NCI-H128 (cell line): ENCODE results near the gene DDX49.
"Not testable (repeated sequence)": the region's sequence is repeated elsewhere in the genome, so short reads cannot be mapped to it uniquely, and the experiment has no call there.

ENCODE experiments used
- DNase-seq: peaks from one replicate; lab custom pipeline; 2025; ENCODE audit not compliant: unreplicated experiment; lab: John Stamatoyannopoulos, UW

DDX49 gene

DNA sequence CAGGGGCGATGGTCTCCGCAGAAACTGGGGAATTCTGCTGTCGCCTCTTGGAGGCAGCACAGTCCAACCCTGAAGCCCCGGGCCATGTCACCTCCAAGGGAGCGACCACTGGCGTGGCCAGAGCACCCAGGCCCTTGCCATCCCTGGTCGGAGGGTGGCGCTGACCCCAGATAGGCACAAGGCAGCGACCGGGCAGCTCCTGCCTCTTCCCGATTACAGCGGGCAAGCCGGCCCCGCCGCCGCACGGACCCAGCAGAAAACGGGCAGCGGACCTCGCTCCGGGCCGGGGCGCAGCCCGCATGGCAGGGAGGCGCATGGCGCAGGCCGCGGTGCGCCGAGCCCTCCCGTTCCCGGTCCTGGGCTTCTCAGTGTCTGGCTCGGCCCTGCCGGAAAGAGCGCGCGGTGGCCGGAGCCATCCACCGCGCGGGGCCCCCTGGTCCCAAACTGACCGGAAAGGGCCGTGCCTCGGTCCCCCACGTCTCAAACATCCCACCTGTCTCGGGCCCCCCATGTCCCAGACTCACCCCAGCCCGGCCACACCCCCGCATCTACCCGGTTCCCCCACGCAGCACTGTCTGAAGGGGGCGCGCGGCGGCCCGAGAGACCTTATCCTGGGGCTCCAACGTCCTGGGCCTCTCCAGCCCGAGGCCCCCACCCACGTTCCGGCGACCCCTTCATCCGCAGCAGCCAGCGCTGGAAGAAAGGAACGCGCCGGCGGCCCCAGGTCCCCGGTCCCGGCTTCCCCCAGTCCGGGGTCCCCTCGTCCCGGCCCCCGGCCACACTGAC, 24.3 kb upstream of the DDX49 start:
- DNase-seq, result no peak

- no peak for DNase-seq
Measured at GRCh38 chr19:18895824-18896341, 23.6 kb upstream of the DDX49 start, which contains the start of gene CERS1. TSS of gene CERS1 (minus strand) at chr19:18896158. CDS start at chr19:18896072, 86 bp downstream.

- DNase-seq, result no peak
Measured at GRCh38 chr19:18896421-18896841, 23.1 kb upstream of the DDX49 start.

DNA sequence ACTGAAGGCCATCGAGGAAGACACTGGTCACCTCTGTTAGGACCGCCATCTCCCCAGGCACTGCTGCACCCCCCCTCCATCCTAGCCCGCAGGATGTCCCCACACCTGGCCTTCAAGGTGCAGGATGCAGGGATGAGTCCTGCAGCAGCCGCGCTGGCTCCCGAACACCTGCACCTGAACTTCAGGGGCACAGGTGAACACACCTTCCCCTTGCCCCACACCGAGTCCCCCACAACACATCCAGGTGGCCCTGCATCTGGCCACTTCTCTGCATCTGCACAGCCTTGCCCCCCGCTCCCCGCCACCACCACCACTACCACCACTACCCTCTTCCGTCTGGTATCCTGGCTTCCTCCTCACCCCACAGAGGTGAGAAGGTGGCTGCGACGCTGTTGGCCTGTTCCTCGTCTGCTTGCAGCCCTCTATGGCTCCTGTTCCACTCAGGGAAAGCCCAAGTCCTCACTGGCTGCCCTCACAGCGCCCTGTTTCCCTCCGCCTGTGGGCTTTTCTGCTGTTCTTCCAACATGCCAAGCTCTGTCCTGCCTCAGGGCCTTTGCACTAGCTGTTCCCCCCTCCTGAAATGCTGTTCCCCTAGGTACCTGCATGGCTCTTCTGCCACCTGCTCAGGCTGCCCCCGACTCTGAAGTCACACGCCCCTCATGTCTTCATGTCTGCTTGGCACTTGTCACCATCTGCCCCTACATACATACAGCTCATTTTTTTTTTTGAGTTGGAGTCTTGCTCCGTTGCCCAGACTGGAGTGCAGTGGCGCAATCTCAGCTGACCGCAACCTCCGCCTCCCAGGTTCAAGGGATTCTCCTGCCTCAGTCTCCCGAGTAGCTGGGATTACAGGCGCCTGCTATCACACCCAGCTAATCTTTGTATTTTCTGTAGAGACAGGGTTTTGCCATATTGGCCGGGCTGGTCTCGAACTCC, 22.2 kb upstream of the DDX49 start:
- no peak for DNase-seq

DNA sequence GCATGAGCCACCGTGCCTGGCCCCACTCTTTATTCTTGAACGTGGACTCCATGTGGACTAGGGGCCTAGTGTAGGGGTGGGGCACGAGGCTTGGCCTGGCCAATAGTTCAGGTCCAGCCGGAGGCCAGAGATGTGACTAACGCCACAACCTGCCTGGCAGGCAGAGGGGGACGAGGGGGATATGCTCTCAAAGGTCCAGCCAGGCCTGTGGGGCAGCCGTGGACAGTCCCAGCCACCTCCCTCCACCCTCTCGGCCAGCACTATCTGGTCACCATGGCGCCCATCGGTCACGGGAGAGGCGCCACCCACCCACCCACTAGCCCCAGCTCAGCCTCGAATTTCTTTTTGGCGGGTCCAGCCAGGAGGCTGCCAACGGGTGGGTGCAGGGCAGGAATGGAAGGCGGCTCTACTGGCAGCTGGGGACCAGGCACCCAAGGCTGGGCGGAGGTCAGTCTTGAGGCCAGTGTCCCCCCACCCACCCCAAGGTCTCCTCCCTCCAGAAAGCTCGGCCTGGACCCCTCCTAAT, 21.4 kb upstream of the DDX49 start:
- no peak for DNase-seq

- DNase-seq, result no peak
Measured at GRCh38 chr19:18898607-18899408, 20.7 kb upstream of the DDX49 start.

GRCh38 chr19:18899624-18900560, 19.6 kb upstream of the DDX49 start:
- no peak for DNase-seq

- DNase-seq, result no peak
Measured at GRCh38 chr19:18900700-18901481, 18.6 kb upstream of the DDX49 start.

GRCh38 chr19:18901491-18901890, 18.0 kb upstream of the DDX49 start:
- no peak for DNase-seq

GRCh38 chr19:18902519-18902918, 17.0 kb upstream of the DDX49 start:
- DNase-seq, result not testable (repeated sequence)

GRCh38 chr19:18903156-18904037, 16.1 kb upstream of the DDX49 start:
- DNase-seq, result no peak

GRCh38 chr19:18904334-18905057, 15.0 kb upstream of the DDX49 start:
- DNase-seq, result no peak

DNA sequence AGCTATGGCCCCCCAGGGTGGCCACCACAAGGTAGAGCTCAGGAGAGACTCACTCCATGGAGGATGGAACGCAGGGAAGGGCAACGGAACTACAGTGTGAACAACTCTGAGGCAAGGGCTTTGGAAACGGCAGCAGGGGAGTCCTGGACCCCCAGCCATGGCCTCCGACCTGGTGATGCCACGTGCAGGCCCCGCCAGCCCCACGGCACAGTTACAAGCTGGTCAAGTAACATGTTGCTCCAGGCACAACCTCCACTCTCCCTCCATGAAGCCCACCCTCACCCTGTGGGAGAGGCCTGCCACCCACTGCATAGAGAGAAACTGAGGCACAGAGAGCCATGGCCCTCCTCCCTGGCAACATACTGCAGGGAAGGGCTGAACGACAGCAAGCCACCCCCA, 14.5 kb upstream of the DDX49 start:
- DNase-seq, result no peak

DNA sequence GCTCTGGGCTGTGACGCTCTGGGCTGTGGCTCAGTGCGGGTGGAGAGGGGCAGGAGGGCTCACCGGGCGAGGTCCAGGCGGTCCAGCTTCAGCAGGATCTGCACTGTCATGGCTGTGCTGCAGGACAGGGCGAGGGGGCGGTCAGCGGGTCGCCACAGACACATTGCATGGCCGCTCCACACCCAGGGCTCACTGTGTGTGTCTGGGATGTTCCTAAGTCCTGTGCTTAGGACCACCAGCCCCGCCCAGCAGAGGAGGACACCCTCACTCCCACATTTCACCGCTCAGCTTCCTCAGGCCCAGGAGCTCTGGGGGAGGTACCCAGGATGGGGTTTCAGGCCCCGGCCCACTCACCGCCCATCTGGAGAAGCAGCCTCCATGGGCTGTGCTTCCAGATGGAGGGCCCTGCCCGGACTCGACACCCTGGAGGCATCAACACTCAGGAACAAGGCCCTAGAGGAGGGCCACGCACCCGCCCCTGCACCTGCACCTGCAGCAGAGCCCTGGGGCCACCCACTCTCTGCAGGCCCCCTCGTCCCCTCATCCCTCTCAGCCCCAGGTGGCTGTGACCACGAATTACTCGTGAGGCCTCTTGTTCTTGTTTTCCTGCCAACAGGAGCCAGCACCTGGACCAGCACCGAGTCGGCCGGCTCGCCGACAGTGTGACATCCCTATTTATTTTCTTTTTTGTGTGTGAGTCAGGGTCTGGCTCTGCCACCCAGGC, 13.8 kb upstream of the DDX49 start:
- no peak for DNase-seq

DNA sequence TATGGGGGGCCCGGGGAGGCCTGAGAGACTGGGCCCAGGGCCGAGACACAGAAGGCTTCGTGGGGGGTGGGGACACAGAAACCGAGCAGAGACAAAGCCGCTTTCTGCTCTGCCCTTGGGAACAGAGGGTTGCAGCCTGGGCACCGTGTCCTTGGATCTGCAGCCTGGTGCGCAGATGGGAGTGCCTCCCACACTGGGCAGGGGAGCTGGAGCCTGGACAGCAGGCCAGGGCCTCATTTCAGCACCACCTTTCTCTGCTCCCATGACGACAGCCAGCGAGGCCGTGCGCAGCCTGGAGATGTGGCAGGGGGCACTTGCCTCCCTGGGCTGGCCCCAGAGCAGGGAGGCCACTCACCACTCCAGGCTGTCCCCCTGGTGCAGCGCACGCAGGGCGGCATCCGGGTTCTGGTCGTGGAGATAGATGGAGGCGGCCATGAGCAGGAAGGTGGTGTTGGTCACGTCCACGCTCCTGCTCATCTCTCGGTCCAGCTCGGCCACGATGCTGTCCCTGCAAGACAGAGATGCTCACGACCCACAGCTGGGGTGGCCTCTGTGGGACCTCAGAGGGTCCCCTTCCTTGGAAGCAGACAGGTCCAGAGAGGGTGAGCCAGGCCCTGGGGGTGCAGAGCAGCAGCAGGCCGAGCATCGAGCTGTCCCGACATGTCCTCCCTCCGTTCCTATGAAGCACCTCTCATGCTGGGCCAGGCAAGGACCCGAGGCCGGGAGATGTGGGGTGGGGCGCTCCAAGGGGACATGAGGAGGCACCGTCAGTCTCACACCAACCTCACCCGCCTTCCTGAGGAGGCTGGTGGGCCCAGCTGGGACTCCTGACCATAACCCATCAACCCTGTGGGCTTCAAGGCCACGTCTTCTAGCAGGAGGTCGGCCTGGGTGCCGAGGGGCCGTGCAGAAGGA, 12.7 kb upstream of the DDX49 start:
- no peak for DNase-seq
